GM12891 (cell line): ENCODE results near the gene RALGDS.

Experiments
- PAX5 ChIP-seq: IDR thresholded peaks from 2 replicates; pipeline ENCODE4 v1.6.1; 2011; ENCODE audit warnings: low read length, moderate library complexity, mild to moderate bottlenecking; ENCODE audit not compliant: insufficient read depth, severe bottlenecking
- POLR2A ChIP-seq: IDR thresholded peaks from 2 replicates; pipeline ENCODE4 v1.6.1; 2011; ENCODE audit warnings: low read depth, low read length, control low read depth
- POLR2AphosphoS5 ChIP-seq: IDR thresholded peaks from 2 replicates; pipeline ENCODE4 v1.6.1; 2011; ENCODE audit warnings: low read depth, low read length, control low read depth
- SPI1 ChIP-seq: IDR thresholded peaks from 2 replicates; pipeline ENCODE4 v1.6.1; 2011; ENCODE audit warnings: low read depth, low read length, control low read depth
- TAF1 ChIP-seq: IDR thresholded peaks from 2 replicates; pipeline ENCODE4 v1.6.1; 2011; ENCODE audit warnings: low read depth, low read length, control low read depth

- TF ChIP-seq POLR2A, result no peak
- TF ChIP-seq SPI1, result no peak
- TF ChIP-seq POLR2AphosphoS5, result peak; percentile 38; the same call in 1 of the 2 replicates
- TF ChIP-seq TAF1, result no peak
- no peak for TF ChIP-seq PAX5
These were observed 22.8 kb downstream of the RALGDS start for GRCh38 chr9:133098104-133098754.
